ENCODE results near the gene TOP1. TPM values are rescaled to one million over a fixed set of nuclear protein-coding genes. Genes with fewer than 3 reads are reported as not detected.

The TOP1 gene
- total RNA-seq, 1 experiment from 2014 or later = 129 TPM

GRCh38 chr20:41154436-41155176 lies 126.0 kb downstream of the TOP1 start:
- no peak for TF ChIP-seq CTCF (IDR thresholded peaks at IDR 0.05; ENCODE audit: unreplicated experiment)
- Mint-ChIP-seq H3K27ac (ENCODE audit: unreplicated experiment) (no peak overlapping the region), H3K4me1 (ENCODE audit: low read depth, unreplicated experiment) (peaks cover 23% of the 10 kb centered on the region), H3K9me3 (ENCODE audit: low read depth, unreplicated experiment) (no peaks in the 10 kb centered on the region), H3K27me3 (ENCODE audit: unreplicated experiment) (no peaks in the 10 kb centered on the region), H3K36me3 (ENCODE audit: insufficient read depth, unreplicated experiment) (no peaks in the 10 kb centered on the region), H3K4me3 (ENCODE audit: low read depth, unreplicated experiment) (no peak overlapping the region)
- CTCF ChIA-PET = no interaction called here
- intact Hi-C loops (cut with micrococcal nuclease; ENCODE audit: unreplicated experiment) = no loop called here
- no TSS peak for BruUV-seq (replicated peaks)
- DNase-seq = no peak

- intact Hi-C loops (cut with micrococcal nuclease; ENCODE audit: unreplicated experiment) = no loop called here
- Mint-ChIP-seq H3K27ac (ENCODE audit: unreplicated experiment) (no peak overlapping the region), H3K9me3 (ENCODE audit: low read depth, unreplicated experiment) (no peaks in the 10 kb centered on the region), H3K4me3 (ENCODE audit: low read depth, unreplicated experiment) (no peak overlapping the region), H3K27me3 (ENCODE audit: unreplicated experiment) (no peaks in the 10 kb centered on the region), H3K36me3 (ENCODE audit: insufficient read depth, unreplicated experiment) (no peaks in the 10 kb centered on the region), H3K4me1 (ENCODE audit: low read depth, unreplicated experiment) (peaks cover 20% of the 10 kb centered on the region)
- DNase-seq = no peak
- TF ChIP-seq CTCF (IDR thresholded peaks at IDR 0.05; ENCODE audit: unreplicated experiment) = no peak
- CTCF ChIA-PET = no interaction called here
- no TSS peak for BruUV-seq (replicated peaks)
These were observed 126.6 kb downstream of the TOP1 start for GRCh38 chr20:41155261-41155660.

GRCh38 chr20:41158082-41158625 lies 129.5 kb downstream of the TOP1 start:
- intact Hi-C loops (cut with micrococcal nuclease; ENCODE audit: unreplicated experiment) = no loop called here
- H3K27ac Mint-ChIP-seq (ENCODE audit: unreplicated experiment) = no peak overlapping the region
- peaks cover 5% of the 10 kb centered on the region for H3K36me3 Mint-ChIP-seq (ENCODE audit: insufficient read depth, unreplicated experiment)
- H3K9me3 Mint-ChIP-seq (ENCODE audit: low read depth, unreplicated experiment) = no peaks in the 10 kb centered on the region
- no peak for TF ChIP-seq CTCF (IDR thresholded peaks at IDR 0.05; ENCODE audit: unreplicated experiment)
- H3K27me3 Mint-ChIP-seq (ENCODE audit: unreplicated experiment) = no peaks in the 10 kb centered on the region
- no TSS peak for BruUV-seq (replicated peaks)
- CTCF ChIA-PET = interaction anchor here (1.3 kb wide), 1 partner anchor 13 kb away, joined by 3 read pairs; no protein-coding TSS in a partner anchor
- no peak overlapping the region for H3K4me3 Mint-ChIP-seq (ENCODE audit: low read depth, unreplicated experiment)
- H3K4me1 Mint-ChIP-seq (ENCODE audit: low read depth, unreplicated experiment) = peaks cover 11% of the 10 kb centered on the region
- no peak for DNase-seq

- Mint-ChIP-seq H3K27me3 (ENCODE audit: unreplicated experiment) (no peaks in the 10 kb centered on the region), H3K36me3 (ENCODE audit: insufficient read depth, unreplicated experiment) (peaks cover 8% of the 10 kb centered on the region), H3K4me3 (ENCODE audit: low read depth, unreplicated experiment) (no peak overlapping the region), H3K9me3 (ENCODE audit: low read depth, unreplicated experiment) (no peaks in the 10 kb centered on the region), H3K4me1 (ENCODE audit: low read depth, unreplicated experiment) (peaks cover 11% of the 10 kb centered on the region), H3K27ac (ENCODE audit: unreplicated experiment) (no peak overlapping the region)
- no peak for DNase-seq
- intact Hi-C loops (cut with micrococcal nuclease; ENCODE audit: unreplicated experiment) = no loop called here
- no peak for TF ChIP-seq CTCF (IDR thresholded peaks at IDR 0.05; ENCODE audit: unreplicated experiment)
- no TSS peak for BruUV-seq (replicated peaks)
- CTCF ChIA-PET = no interaction called here
These were observed 130.9 kb downstream of the TOP1 start for GRCh38 chr20:41159547-41159946.

All from Calu3 (cell line).